ENCODE data around the gene MX2.

The MX2 gene

DNA sequence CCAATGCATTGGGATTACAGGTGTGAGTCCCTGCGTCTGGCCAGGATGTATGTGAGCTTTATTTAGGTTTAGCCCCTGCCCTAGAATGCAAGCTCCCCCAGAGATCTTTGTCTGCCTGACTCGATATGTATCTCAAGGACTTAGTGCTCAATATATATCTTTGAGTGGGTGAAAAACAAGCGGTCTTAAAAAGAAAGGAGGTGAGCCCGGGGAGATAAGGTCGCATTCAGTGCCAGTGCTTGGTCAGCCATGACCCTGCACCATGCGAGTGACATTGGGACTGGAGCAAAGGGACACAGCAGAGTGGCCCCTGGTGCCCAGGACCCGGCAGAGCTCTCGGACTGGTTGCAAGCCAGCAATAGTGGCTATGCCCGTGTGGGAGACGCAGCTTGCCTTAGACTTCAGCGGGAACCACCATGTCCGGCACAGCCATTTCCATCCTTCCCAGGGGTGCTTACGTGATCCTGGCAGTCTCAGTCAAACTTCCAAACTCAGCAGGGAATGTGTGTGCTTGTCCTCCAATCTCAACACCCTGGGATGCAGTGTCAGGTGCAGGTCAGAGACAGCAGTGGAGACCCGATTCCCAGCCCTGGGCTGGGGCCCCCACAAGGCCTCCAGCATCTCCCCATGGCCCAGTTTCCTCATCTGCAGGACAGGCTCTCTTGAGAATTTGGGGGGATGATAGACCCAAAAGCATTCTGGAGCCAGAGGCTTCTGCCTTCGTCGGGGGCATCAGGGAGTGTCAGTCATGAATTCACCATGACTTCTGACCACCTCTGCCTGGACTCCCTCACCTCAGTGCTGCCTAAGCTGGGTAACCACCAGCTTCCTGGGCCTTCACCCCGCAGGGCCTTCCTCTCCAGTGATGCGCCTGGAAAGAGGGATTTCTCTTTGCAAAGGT, 1.8 kb downstream of the MX2 start:
- no peak for DNase-seq (ENCODE audit: low spot score)

DNA sequence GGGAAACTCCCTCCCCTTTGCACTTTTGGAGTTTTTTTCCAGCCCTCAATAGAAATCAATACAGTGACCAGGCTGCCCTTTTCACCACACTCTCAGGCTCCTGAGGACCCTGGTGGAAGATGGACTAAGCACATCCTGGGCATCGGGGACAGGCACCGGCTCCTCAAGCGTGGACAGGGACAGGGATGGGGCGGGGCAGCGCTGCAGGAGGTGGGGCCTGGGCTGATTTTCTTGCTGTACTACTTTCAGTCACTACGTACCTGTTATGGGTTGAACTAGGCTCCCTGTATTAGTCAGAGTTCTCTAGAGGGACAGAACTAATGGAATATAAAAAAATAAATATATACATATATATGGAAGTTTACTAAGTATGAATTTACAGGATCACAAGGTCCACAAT, 2.5 kb downstream of the MX2 start:
- no peak for DNase-seq (ENCODE audit: low spot score)

GRCh38 chr21:41365377-41366107, 3.7 kb downstream of the MX2 start:
- DNase-seq (ENCODE audit: low spot score) = no peak

DNA sequence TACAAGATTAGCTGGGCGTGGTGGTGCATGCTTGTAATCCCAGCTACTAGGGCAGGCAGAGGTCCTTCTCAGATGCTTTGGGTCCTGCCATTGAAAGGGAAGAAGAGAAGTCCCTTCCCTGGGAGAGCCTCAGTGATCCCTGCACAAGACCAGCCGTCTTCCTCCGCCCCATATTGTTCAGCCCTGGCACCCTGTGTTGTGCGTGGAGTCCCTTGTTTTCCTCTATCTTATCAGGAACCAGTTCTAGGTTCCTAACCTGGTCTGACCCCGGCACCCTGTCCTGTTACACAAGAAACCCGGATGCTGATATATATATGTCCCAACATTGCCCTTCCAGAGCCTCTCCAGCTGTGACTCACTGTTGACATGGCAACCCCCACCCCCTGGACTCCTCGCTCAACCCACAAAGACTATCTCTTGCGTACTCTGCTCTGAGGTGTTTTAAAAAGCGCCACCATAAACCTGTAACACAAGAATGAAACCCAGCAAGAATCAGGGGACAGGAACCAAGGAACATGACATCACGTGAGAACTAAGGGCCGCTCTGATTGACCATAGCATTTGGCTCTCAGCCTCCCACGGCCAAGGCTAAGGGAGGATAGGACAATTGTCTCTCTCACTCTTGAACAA, 4.8 kb downstream of the MX2 start:
- peak; percentile 40 for DNase-seq (ENCODE audit: low spot score)

GRCh38 chr21:41367301-41367944, 5.6 kb downstream of the MX2 start:
- DNase-seq (ENCODE audit: low spot score) = no peak

DNA sequence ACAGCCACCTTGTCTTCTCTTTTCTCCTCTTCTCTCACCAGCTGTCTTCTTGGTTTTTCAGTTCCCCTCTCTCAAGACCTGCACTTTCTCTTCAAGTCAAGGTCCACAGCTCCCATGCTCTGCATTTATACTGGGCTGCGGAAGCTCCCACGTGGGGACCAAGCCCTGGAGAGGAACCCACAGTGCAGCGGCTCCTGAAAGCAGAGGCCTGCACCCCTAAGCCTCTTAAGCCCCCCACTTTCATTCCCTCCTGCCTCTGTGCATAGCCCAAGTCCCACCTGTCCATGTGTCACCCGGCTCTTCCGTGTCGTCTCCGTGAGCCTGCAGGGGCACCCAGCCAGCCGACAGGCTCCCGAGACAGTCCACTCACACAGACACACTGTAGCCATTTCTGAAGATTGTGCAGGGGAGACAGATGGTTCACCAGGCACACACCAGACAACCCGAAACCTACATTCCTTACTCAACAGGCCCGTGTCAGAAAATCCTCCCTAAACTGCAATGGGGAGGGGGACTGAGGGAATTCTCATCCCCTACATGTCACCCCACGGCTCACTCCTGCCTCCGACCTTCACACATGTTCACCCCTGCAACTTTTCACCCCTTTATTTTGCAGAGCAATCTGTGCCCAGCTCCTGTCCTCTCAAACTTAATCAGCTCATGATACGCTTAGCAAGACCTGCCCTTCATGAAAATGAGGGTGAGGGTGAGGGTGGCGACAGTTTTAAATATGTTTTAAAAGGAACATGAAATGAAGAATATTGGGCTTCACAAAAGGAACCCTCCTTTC, 6.3 kb downstream of the MX2 start:
- peak; percentile 90 for DNase-seq (ENCODE audit: low spot score)

GRCh38 chr21:41368735-41369104, 6.9 kb downstream of the MX2 start:
- DNase-seq (ENCODE audit: low spot score) = peak; percentile 54

DNA sequence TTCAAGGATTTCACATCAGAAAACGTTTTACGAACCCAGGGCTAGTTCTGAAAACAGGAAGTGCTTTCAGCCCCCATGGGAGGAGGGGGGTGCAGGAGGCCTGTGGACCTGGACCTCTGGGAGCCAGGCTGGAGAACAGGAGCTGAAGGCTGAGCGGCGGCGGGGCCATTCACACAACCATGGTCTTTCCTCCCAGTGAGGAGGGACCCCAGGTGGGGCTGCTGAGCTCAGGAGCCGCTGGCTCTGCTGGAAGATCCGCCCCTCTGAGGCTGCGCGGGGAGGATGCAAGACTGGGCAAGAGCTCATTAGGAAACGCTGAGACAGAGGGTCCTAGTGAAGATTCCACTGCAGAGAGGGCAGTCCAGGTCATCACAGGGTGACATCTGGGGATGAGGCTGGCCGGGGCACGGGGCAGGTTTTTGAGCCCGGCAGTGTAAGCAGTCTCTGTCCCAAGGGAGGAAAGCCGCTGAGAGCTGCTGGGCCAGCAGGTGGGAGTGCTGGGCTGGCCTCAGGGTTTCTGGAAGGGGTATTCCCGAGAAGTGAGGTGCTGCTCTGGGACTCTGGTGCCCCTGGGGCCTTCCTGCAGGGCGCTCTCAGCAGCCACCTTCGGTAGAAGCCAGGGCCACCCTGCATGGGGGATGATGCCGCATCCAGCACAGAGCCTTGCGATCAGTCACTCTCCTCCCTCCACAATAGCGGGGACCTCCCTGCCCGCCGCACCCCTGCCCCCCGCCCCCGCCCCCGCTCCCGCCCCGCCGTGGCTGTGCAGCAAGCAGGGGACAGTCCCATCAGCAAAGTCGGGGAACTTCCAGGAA, 7.5 kb downstream of the MX2 start:
- peak; percentile 61 for DNase-seq (ENCODE audit: low spot score)

DNA sequence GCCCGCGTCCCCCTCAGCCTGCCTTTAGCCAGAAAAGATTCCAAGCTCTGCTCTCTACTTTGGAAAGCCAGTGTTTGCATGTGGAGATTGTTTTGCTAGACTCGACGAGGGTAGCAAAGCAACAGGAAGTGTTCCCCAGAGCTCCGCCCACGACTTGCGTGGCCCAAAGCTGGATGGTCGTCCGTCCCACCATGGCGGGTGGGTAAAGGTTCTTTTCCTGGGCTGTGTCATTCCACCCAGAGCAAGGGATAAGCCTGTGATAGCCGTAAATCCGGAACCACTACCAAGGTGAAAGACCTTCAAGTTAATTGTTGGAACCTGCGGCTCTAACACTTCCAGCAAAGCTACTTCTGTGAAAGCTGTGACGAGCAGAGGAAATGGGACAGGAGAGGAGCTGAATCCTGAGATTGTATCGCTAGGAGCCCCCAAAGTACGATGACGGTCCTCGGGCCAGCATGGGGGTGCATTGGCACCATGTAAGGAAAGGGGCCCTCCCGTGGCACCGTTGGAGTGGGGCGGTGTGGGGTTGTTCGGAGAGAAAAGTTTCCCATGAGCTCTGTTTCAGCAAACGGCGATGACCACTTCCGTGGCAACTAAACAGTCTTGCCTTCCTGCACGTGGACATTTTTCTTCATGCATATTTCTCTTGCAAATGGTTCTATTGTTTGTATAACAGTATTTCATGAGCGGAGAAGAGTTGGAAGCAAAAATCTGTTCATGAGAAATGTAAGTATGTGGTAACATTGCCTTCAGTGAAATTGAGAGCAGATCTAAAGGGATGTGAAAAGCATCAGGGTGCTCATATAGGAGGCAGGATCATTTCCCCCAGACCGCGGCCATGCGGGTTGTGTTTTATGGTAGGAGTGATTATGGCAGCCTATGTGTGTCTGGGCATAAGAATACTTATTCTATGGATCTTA, 8.4 kb downstream of the MX2 start:
- no peak for DNase-seq (ENCODE audit: low spot score)

GRCh38 chr21:41370840-41371684, 9.2 kb downstream of the MX2 start:
- DNase-seq (ENCODE audit: low spot score) = no peak

- no peak for DNase-seq (ENCODE audit: low spot score)
Measured at GRCh38 chr21:41371685-41372030, 9.8 kb downstream of the MX2 start.

DNA sequence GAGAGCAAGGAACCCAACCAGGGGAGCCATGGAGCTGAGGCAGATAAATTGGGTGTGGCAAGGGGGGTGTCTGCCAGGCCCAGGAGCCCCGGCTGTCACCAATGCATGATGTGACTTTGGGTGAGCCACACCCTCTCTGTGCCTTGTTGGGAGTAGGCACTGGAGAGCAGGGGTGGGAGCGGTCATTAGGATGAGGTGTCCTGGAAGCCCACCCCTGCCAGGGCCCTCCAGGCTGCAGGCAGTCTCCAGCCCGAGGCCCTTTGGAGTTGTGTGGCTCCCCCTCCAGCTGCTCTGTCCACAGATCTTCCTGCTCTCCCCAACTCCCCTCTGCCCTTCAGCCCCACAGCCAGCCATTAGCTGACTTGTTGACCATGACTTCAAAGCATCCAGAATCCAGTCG, 11.4 kb downstream of the MX2 start:
- no peak for DNase-seq (ENCODE audit: low spot score)

DNA sequence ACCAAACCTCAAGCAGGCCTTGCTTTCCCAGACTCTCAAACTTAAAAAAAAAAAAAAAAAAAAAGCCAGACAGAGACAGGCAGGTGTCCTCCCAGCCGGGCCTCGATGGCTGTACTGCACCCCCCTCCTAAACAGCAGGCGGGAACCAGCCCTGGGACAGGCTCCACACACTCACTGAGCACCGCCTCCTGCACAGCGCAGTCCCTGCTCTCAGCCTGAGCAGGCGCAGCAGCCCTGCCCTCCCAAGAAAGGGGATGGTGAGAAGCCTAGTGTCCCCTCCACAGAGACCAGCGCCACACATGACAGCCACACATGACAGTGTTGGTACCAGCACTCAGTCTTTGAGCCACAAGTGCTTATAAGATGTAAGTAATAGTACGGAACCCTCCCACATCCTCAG, 11.9 kb downstream of the MX2 start:
- DNase-seq (ENCODE audit: low spot score) = no peak

- DNase-seq (ENCODE audit: low spot score) = no peak
Measured at GRCh38 chr21:41374177-41374712, 12.4 kb downstream of the MX2 start.

- no peak for DNase-seq (ENCODE audit: low spot score)
Measured at GRCh38 chr21:41374867-41375533, 13.2 kb downstream of the MX2 start.

DNA sequence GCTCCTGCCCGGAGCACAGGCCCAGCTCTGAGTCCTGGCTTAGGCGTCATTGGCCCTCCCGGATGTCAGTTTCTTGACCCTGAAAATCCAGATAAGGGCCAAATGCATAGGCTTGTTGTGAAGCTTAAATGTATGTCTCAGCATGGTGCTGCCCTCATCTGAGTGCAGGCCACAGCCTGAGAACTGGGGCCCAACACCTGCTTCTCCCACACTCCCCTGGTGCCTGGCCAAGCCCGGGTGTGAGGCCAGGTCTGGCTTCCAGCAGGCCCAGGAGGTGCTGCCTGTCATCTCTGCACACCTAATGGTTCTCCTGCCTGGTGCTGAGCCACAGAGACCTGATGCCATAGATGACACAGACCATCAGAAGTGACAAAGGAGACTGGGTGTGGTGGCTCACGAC, 14.0 kb downstream of the MX2 start:
- no peak for DNase-seq (ENCODE audit: low spot score)

DNA sequence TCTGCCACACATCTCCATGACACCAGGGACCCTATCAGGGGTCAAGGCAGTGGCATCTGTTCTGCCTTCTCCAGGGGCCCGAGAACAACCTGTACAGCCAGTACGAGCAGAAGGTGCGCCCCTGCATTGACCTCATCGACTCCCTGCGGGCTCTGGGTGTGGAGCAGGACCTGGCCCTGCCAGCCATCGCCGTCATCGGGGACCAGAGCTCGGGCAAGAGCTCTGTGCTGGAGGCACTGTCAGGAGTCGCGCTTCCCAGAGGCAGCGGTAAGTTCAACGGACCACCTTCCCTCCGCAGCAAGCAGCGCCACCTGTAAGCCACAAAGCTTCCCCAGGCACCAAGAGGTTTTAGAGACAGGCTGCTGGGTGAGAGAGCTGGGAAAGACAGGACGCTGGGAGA, 15.9 kb downstream of the MX2 start:
- DNase-seq (ENCODE audit: low spot score) = no peak

- no peak for DNase-seq (ENCODE audit: low spot score)
Measured at GRCh38 chr21:41378849-41379248, 17.0 kb downstream of the MX2 start.
